HCT116 (cell line): ENCODE measurements around the gene RALGPS1. TPM values are rescaled to one million over a fixed set of nuclear protein-coding genes. Genes with fewer than 3 reads are reported as not detected.

Experiments used
- ATAC-seq: fragments of 200-7000 bp; cut with Tn5 transposase; 2 replicates; pipeline ENCODE4 v1.9.1; 2020; ENCODE audit warnings: mild to moderate bottlenecking, moderate library complexity
- BruUV-seq: library from RNA; stranded (reverse); fragments of 400-500 nt; replicated peaks from 2 replicates; lab custom pipeline; 2021; lab: Mats Ljungman, UMichigan
- CTCF ChIA-PET: fragments of 300-600 bp; sonication (Branson Sonifier 250); formaldehyde crosslinking; loops from one replicate; lab custom pipeline; 2021; ENCODE audit warnings: antibody characterized with exemption; lab: Charles Lee
- POLR2A ChIA-PET: fragments of 300-600, 350-600 bp; sonication (Branson Sonifier 250); formaldehyde crosslinking; loops from one replicate; lab custom pipeline; 2021; ENCODE audit warnings: antibody characterized with exemption; lab: Charles Lee
- RAD21 ChIA-PET, 2 experiments: fragments of 300-600 bp; sonication (Branson Sonifier 250); formaldehyde crosslinking; loops; one replicate each; lab custom pipeline; 2023; ENCODE audit warnings: low total read pairs in 2 of 2; ENCODE audit not compliant: uncharacterized antibody in 2 of 2, unreplicated experiment in 2 of 2, low non-redundant PET in 1 of 2; lab: Charles Lee
- DNase-seq: peaks from one replicate; pipeline ENCODE4 v3.0.0-alpha.2; 2010; ENCODE audit warnings: low read depth, low spot score
- H2AFZ ChIP-seq: fragments of 200-600 bp; shearing (Covaris generic), sonication (generic); 2 replicates; pipeline ENCODE4 v1.6.1; 2017; ENCODE audit warnings: low read depth, mixed run types, mixed read lengths, antibody characterized with exemption, low read length; ENCODE audit not compliant: poor library complexity, severe bottlenecking
- H3K27ac ChIP-seq: 2 replicates; pipeline ENCODE4 v1.5.1; 2012; ENCODE audit warnings: low read depth, low read length
- H3K27me3 ChIP-seq: fragments of 200-600 bp; sonication (generic); 2 replicates; pipeline ENCODE4 v1.6.1; 2016; ENCODE audit warnings: mixed run types, low read length, mixed read lengths; ENCODE audit not compliant: insufficient read depth
- H3K36me3 ChIP-seq, 2 experiments: fragments of 200-500 bp in 1 of 2; fragments of 200-600 bp in 1 of 2; sonication (Bioruptor generic) in 1 of 2; sonication (generic) in 1 of 2; 2 replicates each; pipeline versions ENCODE4 v1.5.1 to v1.6.1; 2014 to 2016; ENCODE audit warnings: low read length in 2 of 2, inconsistent platforms in 1 of 2, mixed read lengths in 1 of 2, mixed run types in 1 of 2; ENCODE audit not compliant: insufficient read depth in 2 of 2, control insufficient read depth in 1 of 2
- H3K4me1 ChIP-seq, 2 experiments: fragments of 200-600 bp in 1 of 2; sonication (generic) in 1 of 2; 2 replicates each; pipeline versions ENCODE4 v1.5.1 to v1.6.1; 2012 to 2017; ENCODE audit warnings: low read length in 2 of 2, inconsistent platforms in 1 of 2, mild to moderate bottlenecking in 1 of 2, mixed read lengths in 1 of 2, mixed run types in 1 of 2, moderate library complexity in 1 of 2; ENCODE audit not compliant: insufficient read depth in 2 of 2, control insufficient read depth in 1 of 2
- H3K4me2 ChIP-seq: fragments of 200-600 bp; sonication (generic); 2 replicates; pipeline ENCODE4 v1.6.1; 2017; ENCODE audit warnings: mixed run types, low read length, mixed read lengths
- H3K4me3 ChIP-seq, 2 experiments: fragments of 200-600 bp in 1 of 2; sonication (generic) in 1 of 2; replicated peaks in 1 of 2; 2 replicates each; pipeline ENCODE4 v1.5.1; 2011 to 2016; ENCODE audit warnings: low read length in 2 of 2, control low read depth in 1 of 2, low read depth in 1 of 2, mild to moderate bottlenecking in 1 of 2, mixed read lengths in 1 of 2, mixed run types in 1 of 2
- H3K79me2 ChIP-seq: fragments of 200-600 bp; sonication (generic); 2 replicates; pipeline ENCODE4 v1.6.1; 2017; ENCODE audit warnings: mild to moderate bottlenecking, mixed run types, low read length, moderate library complexity, mixed read lengths; ENCODE audit not compliant: insufficient read depth
- H3K9ac ChIP-seq: fragments of 200-600 bp; sonication (generic); 2 replicates; pipeline ENCODE4 v1.6.1; 2016; ENCODE audit warnings: low read length, mixed read lengths
- H3K9me2 ChIP-seq: fragments of 200-600 bp; sonication (generic), shearing (Covaris generic); 2 replicates; pipeline ENCODE4 v1.6.1; 2017; ENCODE audit warnings: mixed run types, mild to moderate bottlenecking, moderate library complexity; ENCODE audit not compliant: insufficient read depth
- H3K9me3 ChIP-seq, 2 experiments: fragments of 200-500 bp in 1 of 2; fragments of 200-600 bp in 1 of 2; sonication (Bioruptor generic) in 1 of 2; sonication (generic) in 1 of 2; 2 replicates each; pipeline ENCODE4 v1.6.1; 2014 to 2017; ENCODE audit warnings: low read length in 2 of 2, mixed read lengths in 2 of 2, inconsistent platforms in 1 of 2, low read depth in 1 of 2, mild to moderate bottlenecking in 1 of 2, mixed run types in 1 of 2, moderate library complexity in 1 of 2; ENCODE audit not compliant: control insufficient read depth in 1 of 2, insufficient read depth in 1 of 2
- H4K20me1 ChIP-seq: fragments of 200-600 bp; sonication (generic), shearing (Covaris generic); 2 replicates; pipeline ENCODE4 v1.6.1; 2017; ENCODE audit warnings: mixed run types, mild to moderate bottlenecking, moderate library complexity; ENCODE audit not compliant: insufficient read depth
- ATF3 ChIP-seq: IDR thresholded peaks from 2 replicates; pipeline ENCODE4 v1.6.1; 2012
- EGR1 ChIP-seq: IDR thresholded peaks from 2 replicates; pipeline ENCODE4 v1.6.1; 2012; ENCODE audit warnings: low read depth
- EZH2 ChIP-seq: fragments of 200-600 bp; sonication (generic); IDR thresholded peaks from 2 replicates; pipeline ENCODE4 v1.6.1; 2017; ENCODE audit warnings: antibody characterized with exemption, mixed run types
- EZH2phosphoT487 ChIP-seq: fragments of 200-600 bp; IDR thresholded peaks from 2 replicates; pipeline ENCODE4 v1.6.1; 2018; ENCODE audit warnings: antibody characterized with exemption, borderline replicate concordance
- JUND ChIP-seq: IDR thresholded peaks from 2 replicates; pipeline ENCODE4 v1.6.1; 2012
- POLR2AphosphoS5 ChIP-seq: IDR thresholded peaks from 2 replicates; pipeline ENCODE4 v1.6.1; 2011; ENCODE audit warnings: mild to moderate bottlenecking, low read depth, low read length, moderate library complexity
- RAD21 ChIP-seq: IDR thresholded peaks from 2 replicates; pipeline ENCODE4 v1.6.1; 2012; ENCODE audit warnings: low read depth, mild to moderate bottlenecking
- YY1 ChIP-seq: IDR thresholded peaks from 2 replicates; pipeline ENCODE4 v1.6.1; 2011; ENCODE audit warnings: low read length, low read depth, moderate library complexity, mild to moderate bottlenecking; ENCODE audit not compliant: insufficient replicate concordance; ENCODE audit errors: extremely low read depth
- ZFX ChIP-seq: fragments of 450-650 bp; IDR thresholded peaks from 2 replicates; pipeline ENCODE4 v1.6.1; 2017
- ZNF274 ChIP-seq: fragments of 200-500 bp; sonication (Bioruptor generic); IDR thresholded peaks from 2 replicates; pipeline ENCODE4 v1.6.1; 2014; ENCODE audit warnings: mild to moderate bottlenecking, low read depth, low read length, inconsistent platforms
- intact Hi-C: fragments of 100-400 bp; cut with micrococcal nuclease; formaldehyde crosslinking; loops from 2 replicates; pipeline ENCODE4 v1.10.0; 2022
- total RNA-seq: library from RNA; stranded (reverse); gene quantifications from one replicate; pipeline ENCODE4 v1.2.1, GENCODE V29; 2021; ENCODE audit not compliant: unreplicated experiment

Gene RALGPS1
- total RNA-seq, 1 experiment from 2014 or later: 7.6 TPM

DNA sequence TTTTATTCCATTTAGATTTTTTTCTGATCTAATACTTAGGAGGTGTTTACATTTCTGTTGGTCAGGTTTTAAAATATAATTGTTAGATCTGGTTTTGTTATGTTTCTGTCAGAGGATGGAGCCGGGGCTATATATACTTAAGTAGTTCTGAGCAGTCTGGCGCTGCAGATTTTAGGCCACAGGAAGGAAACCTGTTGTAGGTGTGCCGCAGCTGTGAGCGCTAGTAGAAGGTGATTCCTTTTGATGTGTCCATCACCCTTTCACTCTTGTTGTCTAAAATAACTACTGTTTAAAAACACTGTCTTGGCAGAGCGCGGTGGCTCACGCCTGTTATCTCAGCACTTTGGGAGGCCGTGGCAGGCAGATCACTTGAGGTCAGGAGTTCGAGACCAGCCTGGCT, 37.2 kb upstream of the RALGPS1 start:
- peaks cover 25% of the 10 kb centered on the region for H3K79me2 ChIP-seq
- RAD21 ChIA-PET: no interaction called here
- H3K4me2 ChIP-seq: no peak overlapping the region
- BruUV-seq: no TSS peak
- no peak overlapping the region for H3K4me3 ChIP-seq
- H3K9ac ChIP-seq: no peak overlapping the region
- ATAC-seq (no peak), DNase-seq (no peak)
- no peaks in the 10 kb centered on the region for H3K27me3 ChIP-seq
- H4K20me1 ChIP-seq: no peaks in the 10 kb centered on the region
- intact Hi-C loops: no loop called here
- CTCF ChIA-PET: no interaction called here
- no peaks in the 10 kb centered on the region for H3K9me3 ChIP-seq
- H3K9me2 ChIP-seq: no peaks in the 10 kb centered on the region
- H3K27ac ChIP-seq: no peak overlapping the region
- POLR2A ChIA-PET: no interaction called here
- H3K4me1 ChIP-seq: no peaks in the 10 kb centered on the region
- no peak overlapping the region for H2AFZ ChIP-seq
- TF ChIP-seq ZFX (no peak), EGR1 (no peak), EZH2 (no peak), RAD21 (no peak)
- H3K36me3 ChIP-seq: peaks cover 3 to 8% of the 10 kb centered on the region in 2 experiments; a peak in 2 of 4 replicates

DNA sequence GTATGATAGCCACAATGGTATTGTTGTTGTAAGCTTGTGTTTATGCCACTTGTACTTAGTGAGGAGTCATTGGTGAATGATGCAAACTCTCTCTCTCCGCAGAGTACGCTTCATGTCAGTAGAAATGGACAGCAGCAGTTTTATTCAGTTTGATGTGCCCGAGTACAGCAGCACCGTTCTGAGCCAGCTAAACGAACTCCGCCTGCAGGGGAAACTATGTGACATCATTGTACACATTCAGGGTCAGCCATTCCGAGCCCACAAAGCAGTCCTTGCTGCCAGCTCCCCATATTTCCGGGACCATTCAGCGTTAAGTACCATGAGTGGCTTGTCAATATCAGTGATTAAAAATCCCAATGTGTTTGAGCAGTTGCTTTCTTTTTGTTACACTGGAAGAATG, 35.3 kb upstream of the RALGPS1 start:
- no TSS peak for BruUV-seq
- no peak overlapping the region for H3K4me3 ChIP-seq
- H3K27me3 ChIP-seq: no peaks in the 10 kb centered on the region
- no peaks in the 10 kb centered on the region for H3K9me2 ChIP-seq
- H4K20me1 ChIP-seq: no peaks in the 10 kb centered on the region
- no peak for DNase-seq
- H3K4me2 ChIP-seq: no peak overlapping the region
- H3K9ac ChIP-seq: no peak overlapping the region
- peaks cover 25% of the 10 kb centered on the region for H3K79me2 ChIP-seq
- H3K27ac ChIP-seq: no peak overlapping the region
- no peak for TF ChIP-seq ZFX
- no peak for TF ChIP-seq ATF3
- TF ChIP-seq POLR2AphosphoS5: no peak
- no peak for TF ChIP-seq EZH2phosphoT487
- TF ChIP-seq ZNF274: no peak
- no peak for TF ChIP-seq YY1
- no peak for TF ChIP-seq JUND
- TF ChIP-seq, all 23 proteins: peak for 0
- no peaks in the 10 kb centered on the region for H3K4me1 ChIP-seq
- H3K36me3 ChIP-seq: peaks cover 3 to 8% of the 10 kb centered on the region in 2 experiments; a peak in 2 of 4 replicates
- no peak for ATAC-seq
- RAD21 ChIA-PET: no interaction called here
- POLR2A ChIA-PET: no interaction called here
- intact Hi-C loops: no loop called here
- H2AFZ ChIP-seq: no peak overlapping the region
- H3K9me3 ChIP-seq: no peaks in the 10 kb centered on the region
- CTCF ChIA-PET: no interaction called here
